HUDEP-2 (cell line): ENCODE measurements around the gene HMX1.

ENCODE experiments used
- DNase-seq, 76 experiments: peaks; one replicate each; lab custom pipeline; 2025; ENCODE audit not compliant: unreplicated experiment in 76 of 76; lab: John Stamatoyannopoulos, UW

The HMX1 gene

GRCh38 chr4:8893227-8893623 is 21.6 kb upstream of the HMX1 start:
- DNase-seq, result no peak

DNA sequence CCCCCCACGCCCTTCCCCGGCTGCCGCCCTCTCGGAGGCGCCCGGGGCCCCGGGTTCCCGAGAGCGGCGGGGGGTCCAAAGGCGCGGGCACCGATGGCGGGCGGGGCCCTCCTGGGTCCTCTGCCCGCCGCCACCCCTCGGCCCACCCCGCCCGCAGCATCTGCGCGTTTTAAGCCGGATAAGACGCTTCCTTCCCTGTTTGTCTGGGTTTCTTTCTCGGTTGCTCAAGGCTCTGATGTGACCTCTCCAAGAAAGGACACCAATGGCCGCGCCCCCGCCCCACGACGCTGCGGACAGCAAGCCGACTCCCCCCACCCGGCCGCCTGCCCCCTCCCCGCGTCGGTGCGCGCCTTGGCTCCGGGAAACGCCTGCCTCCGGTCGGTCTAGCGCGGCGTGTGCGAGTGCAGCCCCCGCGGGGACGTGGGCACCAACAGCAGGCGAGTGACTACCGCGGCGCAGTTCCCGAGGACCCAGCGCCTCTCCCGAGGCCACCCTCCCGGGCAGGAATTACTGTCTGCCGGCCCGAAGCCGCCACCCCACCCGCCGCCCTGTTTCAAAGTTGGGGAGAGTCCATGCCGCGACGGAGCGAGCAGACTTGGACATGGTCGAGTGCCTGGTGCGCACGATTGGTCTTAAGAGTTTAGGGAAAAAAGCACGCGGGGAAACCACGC is 21.1 kb upstream of the HMX1 start:
- no peak for DNase-seq

GRCh38 chr4:8891646-8892555 is 20.3 kb upstream of the HMX1 start:
- DNase-seq, result no peak

- DNase-seq, result no peak
These were observed 19.6 kb upstream of the HMX1 start for GRCh38 chr4:8891255-8891645.

- no peak for DNase-seq
These were observed 17.2 kb upstream of the HMX1 start for GRCh38 chr4:8888856-8889255.

- DNase-seq, result peak in 2 of 76 experiments; percentile 0 to 12
These were observed 15.2 kb upstream of the HMX1 start for GRCh38 chr4:8886612-8887406.

DNA sequence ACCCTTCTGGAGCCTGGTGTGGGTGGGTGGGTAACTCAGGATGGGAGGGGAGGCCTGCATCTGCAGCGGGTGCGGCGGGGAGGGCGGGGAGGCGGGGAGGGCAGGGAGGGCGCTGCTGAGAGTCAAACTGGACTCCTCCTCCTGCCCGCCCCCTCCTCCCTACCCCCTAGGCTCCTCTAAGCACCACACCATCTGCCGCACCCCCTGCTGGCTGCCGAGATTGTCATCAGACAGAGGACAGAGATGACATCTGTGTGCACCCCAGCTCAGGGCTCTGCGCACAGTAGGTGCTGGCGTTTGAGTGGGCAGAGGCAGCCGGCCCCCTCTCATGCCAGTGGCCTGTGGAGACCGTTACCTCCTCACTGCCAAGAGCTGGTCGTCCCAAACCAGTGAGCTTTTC is 10.6 kb upstream of the HMX1 start:
- no peak for DNase-seq

DNA sequence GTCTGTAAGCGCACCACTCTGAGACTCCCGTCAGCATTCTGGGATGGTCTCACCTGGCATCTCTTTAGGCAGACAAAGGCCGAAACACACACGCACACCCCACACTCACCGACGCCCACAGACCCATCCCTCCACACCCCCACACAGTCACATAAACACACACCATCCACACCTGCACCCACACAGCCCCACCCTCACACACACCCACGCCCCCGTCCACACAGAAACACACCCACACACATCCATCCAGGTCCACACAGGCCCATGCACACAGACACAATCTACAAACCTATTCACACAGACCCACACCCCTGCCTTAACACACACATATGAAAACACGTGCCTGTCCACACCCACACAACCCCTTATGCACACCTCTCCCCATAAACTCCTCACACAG is 9.2 kb upstream of the HMX1 start:
- no peak for DNase-seq

- no peak for DNase-seq
These were observed 7.9 kb upstream of the HMX1 start for GRCh38 chr4:8879574-8879973.

GRCh38 chr4:8878421-8878820 is 6.8 kb upstream of the HMX1 start:
- DNase-seq, result no peak

DNA sequence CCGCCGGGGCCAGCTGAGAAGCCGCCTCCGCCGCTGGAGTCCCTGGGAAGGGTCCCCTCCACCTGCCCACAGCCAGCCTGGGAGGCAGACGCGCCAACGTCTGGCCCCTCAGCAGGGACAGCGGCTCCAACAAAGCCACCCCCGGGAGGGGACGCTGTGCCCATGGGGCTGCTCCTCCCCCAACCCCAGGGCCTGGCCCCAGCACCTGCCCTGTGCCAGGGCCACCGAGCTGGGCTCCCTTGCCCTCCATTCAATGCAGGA is 6.1 kb upstream of the HMX1 start:
- DNase-seq, result no peak

- DNase-seq, result no peak
These were observed 5.5 kb upstream of the HMX1 start for GRCh38 chr4:8876982-8877779.

GRCh38 chr4:8874896-8875680 is 3.4 kb upstream of the HMX1 start:
- DNase-seq, result no peak

GRCh38 chr4:8874003-8874895 is 2.6 kb upstream of the HMX1 start:
- DNase-seq, result no peak

GRCh38 chr4:8872402-8873291 is 1.0 kb upstream of the HMX1 start:
- DNase-seq, result no peak

- DNase-seq, result no peak
These were observed 807 bp downstream of the HMX1 start for GRCh38 chr4:8870647-8871416.

GRCh38 chr4:8869898-8870646 is 1.6 kb downstream of the HMX1 start:
- DNase-seq, result no peak
